ENCODE results near the gene WAC.
"Not testable (repeated sequence)": the region's sequence is repeated elsewhere in the genome, so short reads cannot be mapped to it uniquely, and the experiment has no call there.

WAC gene

DNA sequence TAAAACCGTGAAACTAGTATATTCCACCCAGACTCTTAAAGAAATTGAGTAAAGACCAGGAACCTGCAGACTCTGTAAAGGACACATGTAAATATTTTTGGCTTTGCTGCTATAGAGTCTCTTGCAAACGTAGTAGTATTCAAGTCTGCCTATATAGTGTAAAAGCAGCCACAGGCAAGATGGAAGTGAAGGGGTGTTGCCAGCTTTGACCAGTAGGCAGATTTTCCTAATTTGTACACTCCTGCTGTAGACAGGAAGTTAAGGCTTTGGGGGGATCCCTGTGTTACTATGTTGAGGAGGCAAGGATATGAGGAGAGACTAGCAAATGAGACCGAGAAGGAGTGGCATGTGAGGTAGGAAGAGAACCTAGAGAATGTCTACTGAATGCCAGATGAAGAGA is 27.7 kb downstream of the WAC start:
- no peak for DNase-seq (ENCODE audit: extremely low read depth in 1 of 2, low read depth in 1 of 2)

DNA sequence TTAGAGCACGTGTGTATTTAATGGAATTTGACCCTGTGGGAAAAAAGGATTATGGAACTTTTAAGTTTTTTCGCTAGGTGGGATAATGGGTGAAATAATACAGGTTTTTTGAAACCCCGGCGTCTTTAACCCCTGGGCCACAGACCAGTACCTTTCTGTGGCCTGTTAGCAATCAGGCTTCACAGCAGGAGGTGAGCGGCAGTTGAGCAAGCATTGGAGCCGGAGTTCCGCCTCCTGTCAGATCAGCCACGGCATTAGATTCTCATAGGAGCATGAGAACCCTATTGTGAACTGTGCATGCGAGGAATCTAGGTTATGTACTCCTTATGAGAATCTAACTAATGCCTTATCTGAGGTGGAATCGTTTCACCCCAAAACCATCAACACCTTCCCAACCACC is 28.6 kb downstream of the WAC start:
- DNase-seq (ENCODE audit: extremely low read depth in 1 of 2, low read depth in 1 of 2), result no peak

DNA sequence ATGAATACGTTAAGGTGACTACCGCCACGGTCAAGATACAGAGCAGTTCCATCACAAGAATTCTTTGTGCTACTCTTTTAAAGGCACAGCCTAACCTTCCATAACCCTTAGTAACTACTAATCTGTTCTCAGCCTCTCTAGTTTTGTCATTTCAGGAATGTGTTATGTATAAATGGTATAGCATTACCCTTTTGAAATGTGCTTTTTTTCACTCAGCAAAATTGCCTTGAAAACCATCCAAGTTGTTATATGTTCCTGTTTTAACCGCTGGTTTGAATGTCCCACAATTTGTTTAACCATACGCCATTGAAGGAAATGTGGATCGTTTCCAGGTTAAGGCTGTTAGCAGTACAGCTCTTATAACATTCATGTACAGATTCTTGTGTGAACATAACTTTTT is 32.0 kb downstream of the WAC start:
- DNase-seq (ENCODE audit: extremely low read depth in 1 of 2, low read depth in 1 of 2), result no peak

DNA sequence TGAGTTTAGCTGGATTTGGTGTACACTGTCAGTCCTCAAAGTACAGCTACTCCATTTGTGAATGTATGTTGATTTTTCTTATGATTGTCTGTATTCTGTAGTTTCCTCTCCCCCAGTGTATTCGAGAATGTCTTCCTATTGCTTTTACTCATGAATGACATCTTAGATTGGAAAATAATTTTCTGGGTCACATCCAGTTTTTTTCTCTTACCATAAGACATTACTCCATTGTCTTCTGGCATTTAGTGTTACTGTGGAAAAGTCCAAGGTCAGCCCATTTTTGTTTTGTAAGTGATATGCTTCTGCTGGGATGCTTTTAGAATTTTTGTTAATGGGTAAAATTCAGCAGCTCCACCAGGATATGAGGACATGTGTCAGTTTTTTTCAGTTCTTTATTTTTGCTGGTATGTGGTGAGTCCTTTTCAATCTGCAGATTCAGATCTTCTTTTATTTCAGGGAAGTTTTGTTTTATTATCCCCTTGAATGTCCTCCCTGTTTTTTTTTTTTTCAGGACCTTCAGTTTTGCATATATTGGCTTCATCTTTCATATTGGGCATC is 33.6 kb downstream of the WAC start:
- no peak for DNase-seq (ENCODE audit: extremely low read depth in 1 of 2, low read depth in 1 of 2)

DNA sequence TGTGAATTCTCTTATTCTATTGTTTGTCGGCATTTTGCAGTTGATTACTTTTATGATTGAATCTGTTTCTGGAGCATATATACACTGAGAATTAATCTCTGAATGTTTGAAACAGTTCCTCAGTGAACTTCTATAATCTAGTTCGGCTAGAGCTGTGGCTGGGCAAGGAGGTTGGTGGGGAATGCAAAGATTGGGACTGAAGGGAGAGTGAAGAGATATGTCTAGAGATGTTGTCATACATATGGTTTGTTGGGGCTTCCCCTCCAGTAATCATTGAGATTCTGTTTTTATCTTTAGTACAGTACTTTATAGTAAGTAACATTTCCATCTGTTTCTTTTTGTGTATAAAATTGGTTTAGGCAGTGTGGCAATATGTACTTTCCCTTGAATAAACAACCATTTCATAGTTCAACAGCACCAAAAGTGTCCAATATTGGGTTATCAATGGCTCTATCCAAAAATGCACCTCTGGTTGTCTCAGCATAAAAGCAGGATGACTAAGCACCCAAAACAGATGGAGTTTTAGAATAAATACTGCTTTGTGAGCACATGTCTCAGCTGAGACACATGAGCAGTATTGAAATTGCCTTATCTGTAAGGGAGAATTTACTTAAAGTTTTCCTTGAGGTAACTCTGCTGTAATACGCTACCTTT is 36.7 kb downstream of the WAC start:
- no peak for DNase-seq (ENCODE audit: extremely low read depth in 1 of 2, low read depth in 1 of 2)

DNA sequence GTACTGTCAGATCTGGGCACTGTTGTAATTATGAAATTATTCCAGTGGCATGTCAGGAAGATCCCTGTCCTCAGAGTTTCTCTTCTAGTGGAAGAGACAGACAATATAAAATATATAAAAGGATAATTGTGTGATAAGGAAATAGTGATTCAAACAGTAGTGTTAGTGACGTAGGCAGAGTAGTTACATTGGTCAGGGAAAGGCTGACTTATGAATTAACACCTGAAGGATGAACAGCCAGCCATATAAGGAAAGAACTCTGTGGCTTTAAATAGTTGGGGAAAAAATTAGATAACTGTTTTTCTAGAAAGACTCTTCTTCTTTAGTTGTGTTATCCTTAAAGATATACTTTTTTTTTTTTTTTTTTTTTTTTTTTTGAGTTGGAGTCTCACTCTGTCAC is 37.7 kb downstream of the WAC start:
- no peak for DNase-seq (ENCODE audit: extremely low read depth in 1 of 2, low read depth in 1 of 2)

DNA sequence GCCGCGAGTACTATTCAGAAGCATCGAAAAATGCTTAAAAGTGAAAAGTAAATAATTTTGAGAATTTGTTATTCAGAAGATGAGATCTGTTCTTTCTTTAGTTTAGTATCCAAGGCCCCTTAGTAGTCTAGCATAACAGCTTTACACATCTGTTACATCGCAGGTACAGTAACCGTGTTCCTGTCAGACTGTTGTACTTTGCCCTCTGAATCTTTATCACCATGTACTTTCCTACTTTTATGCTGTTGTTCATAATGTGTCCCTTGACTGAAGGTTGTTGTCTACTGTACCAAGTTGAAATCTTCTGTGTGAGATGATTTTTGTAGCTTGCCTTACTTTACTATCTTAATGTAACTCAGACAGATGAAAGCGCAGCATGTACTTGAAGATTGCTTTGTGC is 38.3 kb downstream of the WAC start:
- DNase-seq (ENCODE audit: extremely low read depth in 1 of 2, low read depth in 1 of 2), result no peak

DNA sequence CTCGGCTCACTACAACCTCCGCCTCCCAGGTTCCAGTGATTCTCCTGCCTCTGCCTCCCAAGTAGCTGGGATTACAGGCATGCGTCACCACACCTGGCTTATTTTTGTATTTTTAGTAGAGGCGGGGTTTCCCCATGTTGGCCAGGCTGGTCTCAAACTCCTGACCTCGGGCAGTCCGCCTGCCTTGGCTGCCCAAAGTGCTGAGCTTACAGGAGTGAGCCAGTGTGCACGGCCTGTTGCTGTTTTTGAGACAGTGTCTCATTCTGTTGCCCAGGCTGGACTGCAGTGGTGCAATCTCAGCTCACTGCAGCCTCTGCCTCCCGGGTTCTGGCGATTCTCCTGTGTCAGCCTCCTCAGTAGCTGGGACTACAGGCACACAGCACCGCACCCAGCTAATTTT is 41.3 kb downstream of the WAC start:
- DNase-seq (ENCODE audit: extremely low read depth in 1 of 2, low read depth in 1 of 2), result not testable (repeated sequence)

DNA sequence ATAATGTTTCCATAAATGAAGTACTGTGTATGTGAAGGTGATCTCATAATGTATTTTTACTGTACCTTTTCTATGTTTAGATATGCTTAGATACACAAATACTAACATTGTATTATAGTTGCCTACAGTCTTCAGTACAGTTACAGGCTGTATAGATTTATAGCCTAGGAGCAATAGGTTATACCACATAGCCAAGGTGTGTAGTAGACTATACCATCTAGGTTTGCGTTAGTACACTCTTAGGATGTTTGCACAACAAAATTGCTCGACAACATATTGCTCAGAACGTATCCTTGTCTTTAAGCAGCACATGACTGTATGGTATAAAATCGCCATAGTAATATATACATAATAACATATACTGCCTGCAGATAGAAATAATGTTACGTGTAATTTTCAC is 42.9 kb downstream of the WAC start:
- no peak for DNase-seq (ENCODE audit: extremely low read depth in 1 of 2, low read depth in 1 of 2)

DNA sequence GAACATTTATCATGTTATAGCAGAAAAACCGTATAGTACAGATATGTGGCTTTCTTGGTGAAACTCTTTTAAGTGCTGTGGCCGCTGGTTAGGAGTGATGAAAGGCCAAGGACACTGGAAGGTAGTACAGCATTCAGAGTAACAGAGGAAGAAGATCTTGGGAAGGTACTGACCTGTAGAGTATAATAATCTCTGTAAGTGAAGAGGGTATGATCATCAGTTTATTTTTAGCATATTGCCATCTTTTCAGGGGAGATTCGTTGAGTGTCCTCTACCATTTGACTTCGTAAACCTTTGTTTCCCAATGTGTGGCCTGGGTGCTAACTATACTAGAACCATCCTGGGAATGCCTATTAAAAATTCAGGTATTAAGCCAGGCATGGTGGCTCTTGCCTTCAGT is 44.6 kb downstream of the WAC start:
- no peak for DNase-seq (ENCODE audit: extremely low read depth in 1 of 2, low read depth in 1 of 2)

DNA sequence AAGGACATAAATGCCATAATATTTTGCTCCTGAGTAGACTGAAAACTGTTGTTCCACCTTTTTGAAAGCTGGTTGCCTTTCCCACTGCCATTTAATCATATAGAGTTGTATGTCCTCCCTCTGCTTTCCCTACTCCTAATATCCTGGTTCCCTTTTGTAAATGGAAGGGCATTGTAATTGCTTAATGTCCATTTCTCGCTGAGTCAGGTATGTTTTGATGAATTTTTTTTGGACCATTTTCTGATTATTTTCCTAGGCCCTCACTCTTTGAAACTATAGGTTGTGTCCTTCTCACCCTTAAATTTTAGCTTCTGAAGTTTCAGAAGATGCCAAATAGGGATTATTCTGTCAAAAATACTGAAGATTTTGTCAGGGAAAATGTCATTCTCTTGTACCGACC is 45.5 kb downstream of the WAC start:
- DNase-seq (ENCODE audit: extremely low read depth in 1 of 2, low read depth in 1 of 2), result no peak

DNA sequence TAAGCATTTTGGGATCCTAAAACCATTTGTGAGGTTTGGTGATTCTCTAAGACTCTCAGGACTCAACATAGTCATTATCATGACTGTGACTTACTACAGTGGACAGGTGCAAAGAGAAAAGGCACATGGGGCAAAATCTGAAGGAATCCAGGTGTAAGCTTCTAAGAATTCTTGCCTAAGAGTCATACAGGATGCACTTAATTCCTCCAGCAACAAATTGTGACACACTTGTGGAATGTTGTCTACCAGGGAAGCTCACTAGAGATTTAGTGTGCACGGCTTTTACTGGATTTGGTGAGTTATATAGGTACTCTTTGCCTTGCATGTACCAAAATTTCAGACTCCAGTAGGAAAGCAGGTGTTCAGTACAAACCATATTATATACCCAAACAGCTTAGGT is 47.9 kb downstream of the WAC start:
- DNase-seq (ENCODE audit: extremely low read depth in 1 of 2, low read depth in 1 of 2), result no peak

DNA sequence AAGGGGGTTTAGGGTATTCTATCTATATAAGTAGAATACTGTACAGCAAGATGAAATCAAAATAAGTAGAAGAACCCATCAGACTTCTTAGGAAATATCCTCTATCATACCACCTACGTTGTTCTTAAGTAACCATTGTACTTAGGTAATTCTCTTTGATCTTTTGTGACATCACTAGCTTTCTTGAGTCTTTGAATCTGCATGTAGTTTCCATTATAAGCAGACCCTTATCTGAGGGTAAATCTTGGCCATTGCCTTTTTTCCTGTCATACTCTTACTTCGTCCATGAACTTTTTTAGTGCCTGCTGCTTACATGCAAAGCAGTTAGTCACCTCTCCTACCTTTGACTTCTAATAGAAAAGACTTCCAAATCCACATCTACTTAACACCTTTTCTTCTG is 49.0 kb downstream of the WAC start:
- no peak for DNase-seq (ENCODE audit: extremely low read depth in 1 of 2, low read depth in 1 of 2)

DNA sequence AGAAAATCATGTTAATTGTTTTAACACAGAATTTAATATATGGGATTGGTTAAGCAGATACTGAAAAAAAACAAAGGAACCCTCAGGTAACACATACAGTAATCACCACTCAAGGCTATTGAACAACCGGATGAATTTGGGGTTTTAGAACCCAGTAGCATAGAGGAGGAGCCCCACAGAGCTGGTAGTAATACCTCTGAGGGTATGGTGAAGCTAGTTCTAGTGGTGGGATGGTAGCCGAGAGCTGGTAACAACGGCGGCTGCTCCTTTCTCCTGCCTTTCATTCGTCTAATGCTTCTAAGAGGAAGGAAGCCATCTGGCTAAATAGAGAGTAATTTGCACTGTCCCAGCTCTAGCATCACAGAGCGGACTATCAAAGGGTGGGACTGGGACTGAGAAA is 52.2 kb downstream of the WAC start:
- no peak for DNase-seq (ENCODE audit: extremely low read depth in 1 of 2, low read depth in 1 of 2)

DNA sequence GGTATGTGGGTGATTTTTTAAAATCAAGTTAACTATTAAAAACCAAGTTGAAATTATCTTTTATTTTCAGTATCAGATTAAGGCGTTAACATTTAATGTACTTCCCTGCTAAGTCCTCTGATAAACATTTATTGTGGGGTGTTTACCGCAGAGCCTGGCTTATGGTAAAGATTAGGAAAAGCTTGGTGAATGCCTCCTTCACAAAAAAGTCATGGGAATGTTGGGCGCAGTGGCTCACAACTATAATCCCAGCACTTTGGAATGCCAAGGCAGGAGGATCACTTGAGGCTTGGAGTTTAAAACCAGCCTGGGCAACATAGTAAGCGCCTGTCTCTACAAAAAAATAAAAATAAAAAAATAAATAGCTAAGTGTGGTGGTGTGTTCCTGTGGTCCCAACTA is 53.3 kb downstream of the WAC start:
- no peak for DNase-seq (ENCODE audit: extremely low read depth in 1 of 2, low read depth in 1 of 2)

DNA sequence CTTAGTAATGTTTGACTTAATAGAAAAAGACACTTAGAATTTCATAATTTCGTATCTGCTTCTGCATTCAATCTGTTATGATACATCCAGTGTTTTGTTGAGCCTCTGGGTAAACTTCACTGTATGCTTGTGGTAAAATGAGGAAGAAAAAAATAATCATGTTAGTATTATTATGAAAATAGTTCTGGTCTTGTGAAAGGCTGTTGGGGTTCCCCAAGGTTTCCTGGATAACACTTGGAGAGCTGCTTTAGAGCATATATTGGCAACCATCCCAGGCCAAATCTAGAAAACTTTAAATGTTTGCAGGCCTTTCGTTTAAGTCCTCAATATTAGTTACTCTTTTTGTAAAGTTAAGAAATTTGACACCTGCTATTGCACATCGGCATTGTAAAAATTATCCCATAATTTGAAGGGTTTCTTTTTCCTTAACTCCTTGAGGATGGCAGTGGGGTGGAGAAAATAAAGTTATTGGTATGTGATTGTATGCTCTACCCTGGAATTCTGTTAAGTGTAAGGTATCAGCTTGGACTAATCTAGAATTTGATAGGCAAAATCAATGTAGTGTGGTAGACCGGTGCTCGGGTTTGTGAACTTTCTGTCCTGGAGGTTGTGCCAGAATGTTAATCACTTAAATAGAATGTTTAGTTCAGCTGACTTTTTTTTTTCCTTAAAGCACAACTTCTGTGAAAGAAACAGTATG is 54.5 kb downstream of the WAC start:
- DNase-seq (ENCODE audit: extremely low read depth in 1 of 2, low read depth in 1 of 2), result no peak

DNA sequence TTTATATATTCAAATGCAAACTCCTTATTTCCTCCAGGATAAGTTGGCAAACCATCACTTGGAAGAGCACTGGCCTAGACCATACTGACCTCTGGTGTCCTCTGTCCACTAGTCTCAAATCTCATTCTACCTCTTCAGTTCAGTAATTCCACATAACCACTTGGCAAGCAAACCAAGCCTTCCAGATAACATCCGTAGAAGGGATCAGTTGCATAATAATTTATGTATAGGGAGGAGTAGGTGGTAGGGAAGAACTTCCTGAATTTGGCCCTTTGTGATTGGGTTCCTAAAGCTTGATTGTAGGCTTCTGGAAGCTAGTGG is 55.0 kb downstream of the WAC start:
- no peak for DNase-seq (ENCODE audit: extremely low read depth in 1 of 2, low read depth in 1 of 2)

DNA sequence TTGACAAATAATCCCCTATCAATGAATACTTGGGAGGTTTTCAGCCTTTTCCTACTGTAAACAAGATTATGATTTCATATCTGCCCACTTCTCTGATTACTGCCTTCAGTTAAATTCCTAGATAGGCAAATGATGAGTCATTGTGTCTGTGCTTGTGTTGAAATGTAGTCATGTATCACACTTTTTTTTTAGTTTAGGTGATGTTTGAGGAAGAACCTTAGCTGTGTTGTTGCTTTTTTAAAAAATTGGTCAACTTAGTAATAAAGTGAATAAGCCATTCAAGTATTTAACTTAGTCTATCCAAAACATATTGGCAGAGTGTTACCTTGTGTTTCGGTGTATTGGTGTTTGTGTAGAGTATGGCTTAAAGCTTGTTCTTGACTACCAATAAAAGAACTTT is 60.0 kb downstream of the WAC start:
- no peak for DNase-seq (ENCODE audit: extremely low read depth in 1 of 2, low read depth in 1 of 2)

DNA sequence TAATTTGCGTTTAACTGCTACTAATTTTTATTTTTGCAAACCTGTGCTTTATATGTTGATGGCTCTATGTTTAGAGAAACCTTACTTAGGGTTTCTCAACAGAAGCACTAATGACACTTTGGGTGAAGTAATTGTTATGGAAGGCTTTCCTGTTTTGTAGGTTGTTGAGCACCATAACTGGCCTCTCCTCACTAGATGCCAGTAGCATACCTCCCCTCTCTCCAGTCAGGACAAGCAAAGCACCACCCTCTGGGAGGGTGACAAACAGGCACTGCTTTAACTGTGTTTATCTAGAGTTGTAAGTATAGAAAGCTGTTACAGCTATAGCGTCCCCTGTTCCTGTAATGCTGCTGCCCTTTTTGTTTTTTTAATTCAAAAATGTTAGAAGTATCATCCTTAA is 60.9 kb downstream of the WAC start:
- DNase-seq (ENCODE audit: extremely low read depth in 1 of 2, low read depth in 1 of 2), result no peak

DNA sequence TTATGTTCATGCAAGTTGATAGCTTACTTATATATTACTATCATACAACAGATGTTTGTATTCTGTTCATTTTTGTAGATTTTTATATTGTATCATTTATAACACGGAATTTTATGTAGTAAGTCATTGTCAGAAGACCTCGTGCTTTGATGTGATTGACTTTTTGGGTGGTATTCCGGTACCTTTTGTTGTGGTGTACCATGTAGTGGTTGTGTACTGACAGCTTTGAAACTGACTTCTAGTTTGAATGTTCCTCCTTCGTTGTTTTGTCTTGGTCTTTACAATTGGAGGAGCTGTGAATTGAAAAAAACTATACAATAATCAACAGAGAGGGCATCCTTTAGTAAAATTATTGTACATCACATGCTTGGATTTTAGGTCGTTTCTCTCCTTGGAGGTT is 61.5 kb downstream of the WAC start:
- DNase-seq (ENCODE audit: extremely low read depth in 1 of 2, low read depth in 1 of 2), result no peak

DNA sequence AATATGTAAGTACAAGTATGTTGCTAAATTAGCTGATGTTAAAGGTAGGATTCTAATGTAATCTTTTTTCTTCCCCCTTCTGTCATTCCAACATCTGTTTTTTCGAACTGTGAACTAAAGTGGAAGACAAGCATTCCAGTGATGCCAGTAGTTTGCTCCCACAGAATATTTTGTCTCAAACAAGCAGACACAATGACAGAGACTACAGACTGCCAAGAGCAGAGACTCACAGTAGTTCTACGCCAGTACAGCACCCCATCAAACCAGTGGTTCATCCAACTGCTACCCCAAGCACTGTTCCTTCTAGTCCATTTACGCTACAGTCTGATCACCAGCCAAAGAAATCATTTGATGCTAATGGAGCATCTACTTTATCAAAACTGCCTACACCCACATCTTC is 62.7 kb downstream of the WAC start:
- DNase-seq (ENCODE audit: extremely low read depth in 1 of 2, low read depth in 1 of 2), result no peak

DNA sequence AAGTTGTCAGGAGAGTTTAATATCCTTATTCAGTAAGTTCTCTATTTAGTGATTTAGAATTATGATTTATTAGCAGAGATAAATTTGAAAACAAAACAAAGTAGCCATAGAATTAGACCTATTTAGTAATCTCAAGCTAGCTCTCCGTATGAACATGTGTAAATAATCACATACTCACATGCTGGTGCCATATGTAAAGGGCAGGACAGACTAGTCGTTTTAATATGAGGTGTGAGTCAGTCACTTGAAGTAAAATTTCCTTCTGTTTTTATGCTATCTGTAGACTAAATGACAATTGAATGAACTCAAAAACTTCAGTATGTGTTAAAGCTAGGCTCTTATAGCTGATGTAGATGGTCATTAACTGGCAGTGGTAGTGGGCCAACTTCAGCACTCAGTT is 67.1 kb downstream of the WAC start:
- DNase-seq (ENCODE audit: extremely low read depth in 1 of 2, low read depth in 1 of 2), result no peak

DNA sequence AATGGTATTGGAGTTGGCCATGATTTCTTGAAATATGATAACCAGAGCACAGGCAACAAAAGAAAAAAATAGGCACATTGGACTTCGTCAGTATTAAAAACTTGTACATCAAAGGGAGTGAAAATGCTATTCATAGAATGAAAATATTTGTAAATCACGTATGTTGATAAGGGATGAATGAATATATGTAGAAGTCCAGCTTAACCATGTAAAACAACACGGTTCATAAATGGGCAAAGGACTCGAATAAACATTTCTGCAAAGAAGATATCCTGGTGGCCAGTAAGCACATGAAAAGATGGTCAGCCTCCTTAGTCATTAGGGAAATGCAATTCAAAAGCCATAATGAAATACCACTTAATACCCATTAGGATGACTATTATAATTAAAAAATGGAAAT is 68.1 kb downstream of the WAC start:
- no peak for DNase-seq (ENCODE audit: extremely low read depth in 1 of 2, low read depth in 1 of 2)

Measured in activated CD8-positive, alpha-beta memory T cell treated with anti-CD3 and anti-CD28 coated beads for 1 hour (primary cell).